Measurements from ENCODE around the gene SLC25A26.

DNA sequence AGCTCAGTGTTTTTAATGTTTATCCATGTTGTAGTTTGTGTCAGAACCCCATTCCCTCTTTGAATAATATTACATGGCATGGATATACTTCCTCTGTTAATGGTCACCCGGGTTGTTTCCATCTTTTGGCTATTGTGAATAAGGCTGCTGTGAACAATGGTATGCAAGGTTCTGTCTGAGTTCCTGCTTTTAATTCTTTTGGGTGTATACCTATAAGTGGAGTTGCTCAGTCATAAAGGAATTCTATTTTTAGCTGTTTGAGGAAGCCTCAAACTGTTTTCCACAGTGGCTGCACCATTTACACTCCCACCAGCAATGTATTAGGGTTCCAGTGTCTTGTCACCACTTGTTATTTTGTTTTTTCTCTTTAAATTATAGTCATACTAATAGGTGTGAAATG is 99.6 kb downstream of the SLC25A26 start:
- TF ChIP-seq, protein P1, sequence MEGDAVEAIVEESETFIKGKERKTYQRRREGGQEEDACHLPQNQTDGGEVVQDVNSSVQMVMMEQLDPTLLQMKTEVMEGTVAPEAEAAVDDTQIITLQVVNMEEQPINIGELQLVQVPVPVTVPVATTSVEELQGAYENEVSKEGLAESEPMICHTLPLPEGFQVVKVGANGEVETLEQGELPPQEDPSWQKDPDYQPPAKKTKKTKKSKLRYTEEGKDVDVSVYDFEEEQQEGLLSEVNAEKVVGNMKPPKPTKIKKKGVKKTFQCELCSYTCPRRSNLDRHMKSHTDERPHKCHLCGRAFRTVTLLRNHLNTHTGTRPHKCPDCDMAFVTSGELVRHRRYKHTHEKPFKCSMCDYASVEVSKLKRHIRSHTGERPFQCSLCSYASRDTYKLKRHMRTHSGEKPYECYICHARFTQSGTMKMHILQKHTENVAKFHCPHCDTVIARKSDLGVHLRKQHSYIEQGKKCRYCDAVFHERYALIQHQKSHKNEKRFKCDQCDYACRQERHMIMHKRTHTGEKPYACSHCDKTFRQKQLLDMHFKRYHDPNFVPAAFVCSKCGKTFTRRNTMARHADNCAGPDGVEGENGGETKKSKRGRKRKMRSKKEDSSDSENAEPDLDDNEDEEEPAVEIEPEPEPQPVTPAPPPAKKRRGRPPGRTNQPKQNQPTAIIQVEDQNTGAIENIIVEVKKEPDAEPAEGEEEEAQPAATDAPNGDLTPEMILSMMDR (conservative IDR thresholded peaks at IDR 0.05 in 1 of 2, IDR thresholded peaks at IDR 0.05 in 1 of 2; ENCODE audit: low read depth in 1 of 2, low read length in 2 of 2) = no peak
- TF ChIP-seq EZH2 (IDR thresholded peaks at IDR 0.05; ENCODE audit: low read length, missing control alignments) = no peak
